SKM-1 treated with dmso at 0.1 percent for 144 hours (cell line): Measurements from ENCODE around the gene LRRC8D.
"Not testable (repeated sequence)": the region's sequence is repeated elsewhere in the genome, so short reads cannot be mapped to it uniquely, and the experiment has no call there.

Source experiments
- DNase-seq: peaks from one replicate; lab custom pipeline; 2025; ENCODE audit not compliant: unreplicated experiment; lab: John Stamatoyannopoulos, UW

The LRRC8D gene

GRCh38 chr1:89955311-89956205 lies 134.7 kb downstream of the LRRC8D start:
- DNase-seq, result no peak

GRCh38 chr1:89957107-89957506 lies 136.3 kb downstream of the LRRC8D start:
- DNase-seq, result no peak

GRCh38 chr1:89958851-89959654 lies 138.2 kb downstream of the LRRC8D start:
- no peak for DNase-seq

- no peak for DNase-seq
Measured at GRCh38 chr1:89959719-89960118, 138.9 kb downstream of the LRRC8D start.

- DNase-seq, result no peak
Measured at GRCh38 chr1:89962024-89962741, 141.4 kb downstream of the LRRC8D start.

- no peak for DNase-seq
Measured at GRCh38 chr1:89962742-89963075, 141.9 kb downstream of the LRRC8D start.

- no peak for DNase-seq
Measured at GRCh38 chr1:89965193-89965768, 144.4 kb downstream of the LRRC8D start.

- DNase-seq, result no peak
Measured at GRCh38 chr1:89966656-89967055, 145.8 kb downstream of the LRRC8D start.

- DNase-seq, result no peak
Measured at GRCh38 chr1:89971600-89971999, 150.8 kb downstream of the LRRC8D start.

GRCh38 chr1:89972024-89972423 lies 151.2 kb downstream of the LRRC8D start:
- DNase-seq, result no peak

GRCh38 chr1:89973471-89974127 lies 152.8 kb downstream of the LRRC8D start:
- no peak for DNase-seq

GRCh38 chr1:89974256-89974655 lies 153.4 kb downstream of the LRRC8D start:
- DNase-seq, result no peak

GRCh38 chr1:89974696-89975470 lies 154.1 kb downstream of the LRRC8D start:
- DNase-seq, result no peak

- peak; percentile 60 for DNase-seq
Measured at GRCh38 chr1:89975540-89976125, 154.8 kb downstream of the LRRC8D start.

- no peak for DNase-seq
Measured at GRCh38 chr1:89978755-89979154, 157.9 kb downstream of the LRRC8D start.

GRCh38 chr1:89980605-89981004 lies 159.8 kb downstream of the LRRC8D start:
- DNase-seq, result no peak

- not testable (repeated sequence) for DNase-seq
Measured at GRCh38 chr1:89982846-89983245, 162.0 kb downstream of the LRRC8D start.

- DNase-seq, result not testable (repeated sequence)
Measured at GRCh38 chr1:89984564-89985116, 163.8 kb downstream of the LRRC8D start.

- DNase-seq, result no peak
Measured at GRCh38 chr1:89986020-89986419, 165.2 kb downstream of the LRRC8D start.
